HEK293 (cell line): ENCODE data around the gene TCF7.

Experiments
- TF ChIP-seq, protein P1 (sequence below): fragments of 450-650 bp; formaldehyde crosslinking; IDR thresholded peaks from 2 replicates; pipeline ENCODE4 v1.5.1; 2016; ENCODE audit warnings: missing biosample characterization, missing genetic modification characterization
- TF ChIP-seq, protein P2 (sequence below): fragments of 450-650 bp; formaldehyde crosslinking; IDR thresholded peaks from 2 replicates; pipeline ENCODE4 v1.5.1; 2016; ENCODE audit warnings: missing biosample characterization, missing genetic modification characterization

DNA sequence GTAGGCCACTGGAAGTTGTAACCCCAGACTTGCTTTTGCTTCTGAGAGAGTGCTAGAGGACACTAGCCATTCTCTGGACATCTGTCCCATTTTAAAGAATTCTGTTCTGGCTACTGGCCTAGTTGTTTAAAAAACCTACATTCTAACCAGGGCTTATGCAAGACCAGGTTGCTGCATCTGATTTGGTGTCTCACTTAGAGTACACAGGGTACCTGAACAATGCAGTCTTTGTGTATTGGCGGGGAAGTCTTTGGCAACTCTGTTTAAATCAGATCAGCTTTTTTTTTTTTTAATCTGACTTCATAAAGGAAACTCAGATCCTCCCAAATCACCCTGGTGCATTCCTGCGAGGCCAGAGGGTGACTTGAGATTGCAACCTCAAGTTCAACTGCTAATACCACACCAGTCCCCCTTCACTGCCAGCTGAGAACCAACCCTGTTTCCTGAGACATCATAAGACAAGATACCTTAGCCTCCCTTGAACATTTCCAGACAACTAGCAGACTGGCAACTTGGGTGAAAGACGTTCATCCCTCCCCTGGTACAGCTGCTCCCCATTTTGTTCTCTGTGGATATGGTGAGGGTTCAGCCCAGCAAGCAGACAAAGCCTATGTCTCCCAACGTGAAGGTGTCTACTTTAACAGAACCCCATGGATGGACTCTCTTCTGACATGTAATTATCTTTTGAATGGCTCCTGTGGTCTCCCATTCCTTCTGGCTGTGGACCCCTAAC is 35.3 kb downstream of the TCF7 start:
- TF ChIP-seq, protein P1, sequence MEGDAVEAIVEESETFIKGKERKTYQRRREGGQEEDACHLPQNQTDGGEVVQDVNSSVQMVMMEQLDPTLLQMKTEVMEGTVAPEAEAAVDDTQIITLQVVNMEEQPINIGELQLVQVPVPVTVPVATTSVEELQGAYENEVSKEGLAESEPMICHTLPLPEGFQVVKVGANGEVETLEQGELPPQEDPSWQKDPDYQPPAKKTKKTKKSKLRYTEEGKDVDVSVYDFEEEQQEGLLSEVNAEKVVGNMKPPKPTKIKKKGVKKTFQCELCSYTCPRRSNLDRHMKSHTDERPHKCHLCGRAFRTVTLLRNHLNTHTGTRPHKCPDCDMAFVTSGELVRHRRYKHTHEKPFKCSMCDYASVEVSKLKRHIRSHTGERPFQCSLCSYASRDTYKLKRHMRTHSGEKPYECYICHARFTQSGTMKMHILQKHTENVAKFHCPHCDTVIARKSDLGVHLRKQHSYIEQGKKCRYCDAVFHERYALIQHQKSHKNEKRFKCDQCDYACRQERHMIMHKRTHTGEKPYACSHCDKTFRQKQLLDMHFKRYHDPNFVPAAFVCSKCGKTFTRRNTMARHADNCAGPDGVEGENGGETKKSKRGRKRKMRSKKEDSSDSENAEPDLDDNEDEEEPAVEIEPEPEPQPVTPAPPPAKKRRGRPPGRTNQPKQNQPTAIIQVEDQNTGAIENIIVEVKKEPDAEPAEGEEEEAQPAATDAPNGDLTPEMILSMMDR (tag by site-specific recombination) = no peak
- TF ChIP-seq, protein P2, sequence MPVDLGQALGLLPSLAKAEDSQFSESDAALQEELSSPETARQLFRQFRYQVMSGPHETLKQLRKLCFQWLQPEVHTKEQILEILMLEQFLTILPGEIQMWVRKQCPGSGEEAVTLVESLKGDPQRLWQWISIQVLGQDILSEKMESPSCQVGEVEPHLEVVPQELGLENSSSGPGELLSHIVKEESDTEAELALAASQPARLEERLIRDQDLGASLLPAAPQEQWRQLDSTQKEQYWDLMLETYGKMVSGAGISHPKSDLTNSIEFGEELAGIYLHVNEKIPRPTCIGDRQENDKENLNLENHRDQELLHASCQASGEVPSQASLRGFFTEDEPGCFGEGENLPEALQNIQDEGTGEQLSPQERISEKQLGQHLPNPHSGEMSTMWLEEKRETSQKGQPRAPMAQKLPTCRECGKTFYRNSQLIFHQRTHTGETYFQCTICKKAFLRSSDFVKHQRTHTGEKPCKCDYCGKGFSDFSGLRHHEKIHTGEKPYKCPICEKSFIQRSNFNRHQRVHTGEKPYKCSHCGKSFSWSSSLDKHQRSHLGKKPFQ (tag by site-specific recombination) = no peak
